Renal cortex interstitium (tissue), 11 donors: ENCODE measurements around the gene FGR. TPM values are rescaled to one million over a fixed set of nuclear protein-coding genes. Genes with fewer than 3 reads are reported as not detected.
"Not testable (repeated sequence)": the region's sequence is repeated elsewhere in the genome, so short reads cannot be mapped to it uniquely, and the experiment has no call there.

Source experiments
- DNase-seq, 11 donors: peaks; one replicate each; pipeline ENCODE4 v3.0.0-alpha.2; 2013; ENCODE audit warnings: low read depth in 9 of 11, low spot score in 4 of 11; ENCODE audit errors: extremely low read depth in 1 of 11
- polyA plus RNA-seq, 3 donors: library from polyadenylated mRNA; unstranded; fragments of 120-200 nt; gene quantifications; one replicate each; pipeline ENCODE4 v1.2.1, GENCODE V29; 2013; ENCODE audit not compliant: insufficient read length in 3 of 3

FGR gene
- polyA plus RNA-seq, 3 donors, result 1.6 to 2.8 (median 2.1) TPM

DNA sequence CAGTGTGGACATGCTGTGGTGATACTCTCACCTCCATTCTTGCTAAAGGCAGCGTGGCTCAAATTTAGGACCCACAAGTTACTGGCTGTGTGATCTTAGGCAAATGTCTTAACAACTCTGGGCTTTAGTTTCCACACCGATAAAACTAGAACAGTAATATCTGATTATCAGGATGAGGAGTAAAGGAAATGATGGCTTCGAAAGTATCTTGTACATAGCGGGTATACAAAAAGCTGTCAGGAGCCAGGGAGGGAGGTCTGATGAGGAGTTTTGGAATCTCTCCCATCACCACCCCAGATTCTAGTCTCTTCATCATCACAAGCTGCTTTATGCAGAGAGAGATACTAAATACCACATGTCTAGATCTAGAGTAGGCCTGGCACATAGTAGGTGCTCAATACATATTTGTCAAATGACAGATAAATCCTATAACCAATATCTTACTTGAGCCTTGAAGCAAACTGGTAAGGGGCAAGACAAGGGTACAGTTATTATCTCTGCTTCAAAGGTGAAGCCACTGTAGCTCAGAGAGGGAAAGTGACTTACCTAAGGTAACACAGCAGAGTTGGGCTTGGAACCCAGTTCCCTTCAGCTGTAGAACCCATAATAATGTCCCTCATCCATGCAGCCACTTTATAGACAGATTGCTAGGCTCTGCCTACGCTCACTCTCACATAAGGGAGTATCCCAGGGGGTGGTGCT is 9.5 kb upstream of the FGR start:
- DNase-seq, result no peak

DNA sequence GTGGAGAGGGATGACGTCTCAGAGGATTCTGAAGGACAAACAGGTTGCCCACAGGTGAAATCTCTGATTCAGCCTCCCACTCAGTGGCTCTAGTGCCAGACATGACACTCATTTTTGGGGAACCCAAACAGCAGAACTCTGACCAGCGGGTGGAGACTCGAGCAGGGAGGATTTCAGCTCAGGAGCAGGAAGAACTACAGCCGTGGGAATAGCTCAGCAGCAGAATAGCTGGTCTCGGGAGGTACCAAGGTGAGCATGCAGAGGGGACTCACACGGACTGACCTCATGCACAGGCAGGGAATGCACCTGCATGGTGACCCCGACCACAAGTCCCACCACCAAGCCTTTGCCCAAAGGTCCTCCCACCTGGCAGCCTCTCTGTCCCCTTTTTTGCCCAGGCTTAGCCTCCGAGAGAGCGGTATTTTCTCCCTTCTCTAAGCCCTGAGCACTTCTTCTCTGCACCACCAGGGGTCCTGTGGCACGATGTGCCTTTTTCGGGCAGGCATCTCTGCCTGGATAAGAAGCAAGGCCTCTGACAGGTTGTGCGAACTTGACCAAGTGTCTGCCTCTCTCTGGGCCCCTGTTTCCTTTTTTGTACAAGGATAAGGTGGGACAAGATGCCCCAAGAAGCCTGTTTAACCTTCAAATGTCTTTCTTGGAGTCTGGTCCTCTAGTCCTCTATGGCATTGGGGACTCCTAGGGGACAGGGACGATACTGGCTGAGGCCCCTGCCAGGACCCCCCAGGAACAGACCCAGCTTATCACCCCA is 8.8 kb upstream of the FGR start:
- DNase-seq, result no peak

DNA sequence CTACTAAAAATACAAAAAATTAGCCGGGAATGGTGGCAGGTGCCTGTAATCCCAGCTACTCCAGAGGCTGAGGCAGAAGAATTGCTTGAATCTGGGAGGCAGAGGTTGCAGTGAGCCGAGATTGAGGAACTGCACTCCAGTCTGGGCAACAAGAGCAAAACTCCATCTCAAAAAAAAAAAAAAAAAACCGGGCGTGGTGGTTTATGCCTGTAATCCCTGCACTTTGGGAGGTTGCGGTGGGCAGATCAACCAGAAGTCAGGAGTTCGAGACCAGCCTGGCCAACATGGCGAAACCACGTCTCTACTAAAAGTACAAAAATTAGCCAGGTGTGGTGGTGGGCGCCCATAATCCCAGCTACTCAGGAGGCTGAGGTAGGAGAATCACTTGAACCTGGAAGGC is 5.5 kb upstream of the FGR start:
- not testable (repeated sequence) for DNase-seq

- no peak for DNase-seq
Measured at GRCh38 chr1:27638805-27639204, 3.8 kb upstream of the FGR start.

GRCh38 chr1:27638047-27638734 is 3.2 kb upstream of the FGR start:
- DNase-seq, result no peak

DNA sequence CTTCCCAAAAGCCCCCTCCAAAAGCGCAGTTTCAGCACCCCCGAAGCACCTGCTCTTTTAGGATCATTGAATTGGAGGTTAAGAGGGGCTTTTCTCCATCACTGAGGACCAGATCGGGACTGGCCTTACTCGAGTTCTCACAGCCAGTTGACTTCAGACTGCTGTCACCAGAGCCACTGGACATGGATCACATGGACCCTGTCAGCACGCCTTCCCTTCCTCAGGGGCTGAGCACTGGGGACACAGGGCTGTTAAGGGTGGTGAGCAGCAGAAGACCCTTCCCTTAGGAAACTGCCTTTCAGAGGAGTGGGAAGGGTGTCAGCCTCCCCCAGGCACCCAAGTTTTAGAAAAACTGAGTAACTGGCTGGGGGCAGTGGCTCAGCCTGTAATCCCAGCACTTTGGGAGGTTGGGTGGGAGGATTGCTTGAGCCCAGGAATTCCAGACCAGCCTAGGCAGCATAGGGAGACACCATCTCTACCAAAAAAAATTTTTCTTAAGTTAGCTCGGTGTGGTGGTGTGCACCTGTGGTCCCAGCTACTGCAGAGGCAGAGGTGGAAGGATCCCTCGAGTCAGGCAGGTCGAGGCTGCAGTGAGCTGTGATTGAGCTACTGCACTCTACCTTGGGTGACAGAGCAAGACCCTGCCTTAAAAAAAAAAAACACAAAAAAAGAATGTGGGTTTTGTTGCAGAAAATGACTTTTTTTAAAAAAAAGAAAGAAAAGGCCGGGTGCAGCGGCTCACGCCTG is 584 bp upstream of the FGR start:
- no peak for DNase-seq

DNA sequence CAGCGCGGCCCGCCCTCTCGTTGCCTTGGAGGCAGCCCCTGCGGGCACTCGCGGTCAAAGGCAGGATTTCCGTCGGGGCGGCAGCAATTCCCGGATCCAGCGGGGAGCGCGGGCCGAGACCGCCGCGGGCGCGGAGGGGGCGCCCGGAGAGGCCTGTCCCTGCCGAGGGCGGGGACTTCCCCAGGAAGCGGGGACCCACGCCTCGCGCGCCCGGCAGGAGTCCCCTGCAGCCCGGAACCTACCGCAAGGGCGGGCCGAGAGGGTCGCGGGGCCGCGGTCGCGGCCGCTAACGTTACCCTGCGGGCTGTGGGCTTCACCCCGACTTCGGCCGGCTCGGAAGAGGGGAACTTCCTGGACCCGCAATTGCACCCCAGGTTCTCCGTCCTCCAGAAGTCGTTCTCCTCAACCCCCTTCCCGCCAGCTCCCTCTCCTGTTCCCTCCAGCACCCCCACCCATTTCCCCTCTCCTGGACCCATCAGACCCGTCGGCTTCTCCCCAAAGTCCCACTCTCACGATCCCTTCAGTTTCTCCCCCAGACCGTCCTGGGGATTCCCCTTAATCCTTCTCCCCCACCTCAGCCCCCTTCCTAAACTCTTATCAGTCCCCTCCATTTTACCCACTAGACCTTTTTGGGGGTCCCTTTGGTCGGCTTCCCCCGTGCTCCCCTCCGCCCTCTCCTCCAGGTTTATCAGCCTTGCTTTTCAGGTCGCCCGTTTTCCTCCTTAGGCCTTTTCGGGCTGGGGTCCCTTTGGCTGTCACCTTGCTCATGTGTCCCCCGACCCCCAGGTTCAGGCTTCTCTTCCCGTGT is 604 bp downstream of the FGR start:
- DNase-seq, result peak in 1 of 11 donors; percentile 37

- no peak for DNase-seq
Measured at GRCh38 chr1:27633640-27634176, 1.3 kb downstream of the FGR start.

DNA sequence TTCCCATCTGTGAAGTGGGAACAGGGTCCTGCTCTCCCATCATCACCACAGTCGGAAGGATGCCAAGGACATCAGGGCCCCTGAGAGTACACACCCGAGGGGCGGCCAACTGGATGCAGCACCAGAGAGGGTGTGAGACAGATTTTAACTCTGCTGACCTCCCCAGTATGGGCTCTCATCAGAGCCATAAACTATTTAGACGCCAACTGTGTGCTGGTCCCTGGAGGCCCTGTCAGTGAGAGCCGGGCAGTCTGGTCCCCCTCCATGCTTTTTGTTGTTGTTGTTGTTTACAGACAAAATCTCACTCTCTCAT is 1.7 kb downstream of the FGR start:
- no peak for DNase-seq

- DNase-seq, result no peak
Measured at GRCh38 chr1:27632387-27633297, 2.3 kb downstream of the FGR start.

- DNase-seq, result no peak
Measured at GRCh38 chr1:27630859-27631491, 4.0 kb downstream of the FGR start.

DNA sequence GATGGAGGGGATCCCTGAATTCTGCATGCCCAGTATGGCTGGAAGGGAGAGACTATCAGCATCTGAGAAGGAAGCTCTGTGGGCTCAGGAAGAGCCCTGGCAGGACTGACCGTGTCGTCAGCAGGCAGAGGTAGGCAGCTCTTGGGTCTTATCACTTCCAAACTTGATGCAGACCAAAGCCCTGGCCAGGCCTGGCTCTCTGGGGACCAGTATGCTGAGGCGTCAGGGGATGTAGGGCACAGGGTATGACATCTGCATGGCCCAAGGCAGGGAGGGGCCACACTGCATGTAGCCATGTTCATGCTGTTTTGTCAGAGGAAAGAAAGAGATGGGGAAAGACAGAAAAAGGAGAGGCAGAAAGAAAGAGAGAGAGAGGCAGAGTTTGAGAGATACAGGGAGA is 6.3 kb downstream of the FGR start:
- DNase-seq, result no peak

DNA sequence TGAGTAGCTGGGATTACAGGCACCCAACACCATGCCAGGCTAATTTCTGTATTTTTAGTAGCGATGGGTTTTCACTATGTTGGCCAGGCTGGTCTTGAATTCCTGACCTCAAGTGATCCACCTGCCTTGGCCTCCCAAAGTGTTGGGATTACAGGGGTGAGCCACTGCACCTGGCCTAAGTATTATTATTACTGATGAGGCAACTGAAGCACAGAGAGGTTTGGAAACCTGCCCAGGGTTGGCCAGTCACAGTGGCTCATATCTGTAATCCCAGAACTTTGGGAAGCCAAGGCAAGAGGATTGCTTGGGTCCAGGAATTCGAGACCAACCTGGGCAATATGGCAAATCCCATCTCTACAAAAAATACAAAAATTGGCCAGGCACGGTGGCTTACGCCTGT is 7.3 kb downstream of the FGR start:
- not testable (repeated sequence) for DNase-seq

DNA sequence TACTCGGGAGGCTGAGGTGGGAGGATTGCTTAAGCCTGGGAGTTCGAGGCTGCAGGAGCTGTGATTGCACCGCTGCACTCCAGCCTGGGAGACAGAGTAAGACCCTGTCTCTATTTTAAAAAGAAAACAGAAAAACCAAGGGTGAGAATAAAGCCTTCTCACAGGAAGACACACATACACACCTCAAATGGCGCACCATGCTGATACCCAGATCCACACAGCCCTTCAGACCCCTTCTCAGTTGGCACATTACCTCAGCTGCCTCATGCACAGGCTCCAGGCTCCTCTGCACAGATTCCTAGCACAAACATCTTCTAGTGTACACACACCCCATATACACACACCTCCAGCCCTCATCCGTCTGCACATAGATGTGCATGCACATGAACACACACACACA is 7.9 kb downstream of the FGR start:
- DNase-seq, result no peak

- no peak for DNase-seq
Measured at GRCh38 chr1:27626031-27626935, 8.7 kb downstream of the FGR start.

DNA sequence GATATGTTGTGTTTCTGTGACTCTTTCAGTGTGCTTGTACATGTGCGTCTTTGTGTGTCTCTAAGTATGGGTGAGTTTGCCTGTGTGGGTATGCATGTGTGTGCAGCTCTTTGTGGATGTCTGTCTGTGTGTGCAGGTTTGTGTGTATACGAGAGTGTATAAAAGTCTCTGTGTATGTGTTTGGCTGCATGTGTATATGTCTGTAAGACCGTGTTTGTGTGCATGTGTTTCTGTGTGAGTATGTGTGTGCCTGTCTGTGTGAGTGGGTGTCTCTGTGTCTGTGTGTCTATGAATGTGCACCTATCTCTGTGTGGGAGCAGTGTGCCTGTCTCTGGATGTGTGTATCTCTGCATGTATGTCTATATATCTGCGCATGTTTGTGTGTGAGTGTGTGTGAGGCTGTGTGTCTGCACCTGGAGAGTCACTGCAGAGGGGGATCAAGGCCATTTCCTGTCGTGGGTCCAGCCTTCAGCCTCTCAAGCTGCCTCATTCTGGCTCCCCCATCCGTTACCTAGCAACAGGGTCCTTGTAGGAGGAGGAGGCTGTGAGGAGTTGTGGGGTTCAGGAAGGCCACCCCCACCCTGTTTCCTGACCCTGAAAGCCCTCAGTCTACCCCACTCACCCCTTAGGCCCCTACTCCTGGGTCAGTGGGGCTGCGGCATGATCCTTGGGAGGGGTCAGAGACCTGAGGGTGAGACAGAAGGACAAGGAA is 10.4 kb downstream of the FGR start:
- no peak for DNase-seq
